GM19351 (cell line): Measurements from ENCODE around the gene ZNF716.
"Not testable (repeated sequence)": the region's sequence is repeated elsewhere in the genome, so short reads cannot be mapped to it uniquely, and the experiment has no call there.

ENCODE experiments used
- ATAC-seq: cut with Tn5 transposase; IDR thresholded peaks from one replicate; pipeline ENCODE4 v1.9.1; 2021; ENCODE audit warnings: mild to moderate bottlenecking, moderate library complexity; ENCODE audit not compliant: unreplicated experiment

Gene ZNF716

GRCh38 chr7:57425969-57426628 lies 23.9 kb upstream of the ZNF716 start:
- no peak for ATAC-seq

- no peak for ATAC-seq
Observed at GRCh38 chr7:57426629-57427003, 23.4 kb upstream of the ZNF716 start.

- no peak for ATAC-seq
Observed at GRCh38 chr7:57427146-57427545, 22.8 kb upstream of the ZNF716 start.

GRCh38 chr7:57427594-57427993 lies 22.4 kb upstream of the ZNF716 start:
- no peak for ATAC-seq

GRCh38 chr7:57432583-57432982 lies 17.4 kb upstream of the ZNF716 start:
- no peak for ATAC-seq

- no peak for ATAC-seq
Observed at GRCh38 chr7:57437581-57437980, 12.4 kb upstream of the ZNF716 start.

GRCh38 chr7:57438244-57438643 lies 11.7 kb upstream of the ZNF716 start:
- no peak for ATAC-seq

- no peak for ATAC-seq
Observed at GRCh38 chr7:57443567-57443966, 6.4 kb upstream of the ZNF716 start.

GRCh38 chr7:57469186-57469828 lies 19.3 kb downstream of the ZNF716 start:
- not testable (repeated sequence) for ATAC-seq

GRCh38 chr7:57480304-57480703 lies 30.3 kb downstream of the ZNF716 start:
- ATAC-seq, result not testable (repeated sequence)

- ATAC-seq, result not testable (repeated sequence)
Observed at GRCh38 chr7:57485022-57485421, 35.0 kb downstream of the ZNF716 start.

GRCh38 chr7:57487957-57488356 lies 38.0 kb downstream of the ZNF716 start:
- no peak for ATAC-seq

- not testable (repeated sequence) for ATAC-seq
Observed at GRCh38 chr7:57495111-57495510, 45.1 kb downstream of the ZNF716 start.

GRCh38 chr7:57496395-57496794 lies 46.4 kb downstream of the ZNF716 start:
- no peak for ATAC-seq

GRCh38 chr7:57505176-57505575 lies 55.2 kb downstream of the ZNF716 start:
- no peak for ATAC-seq
